GM10266 (cell line): ENCODE measurements around the gene BACH2.

Source experiments
- DNase-seq: peaks from one replicate; pipeline ENCODE4 v3.0.0; 2012; ENCODE audit errors: extremely low spot score
- CTCF ChIP-seq: IDR thresholded peaks from 2 replicates; pipeline ENCODE4 v1.5.1; 2012; ENCODE audit warnings: mild to moderate bottlenecking, low read depth; ENCODE audit not compliant: control insufficient read depth, insufficient read depth; ENCODE audit errors: missing control alignments

The BACH2 gene

GRCh38 chr6:90294614-90294988 lies 2.0 kb downstream of the BACH2 start:
- TF ChIP-seq CTCF = no peak
- DNase-seq = no peak

GRCh38 chr6:90294008-90294511 lies 2.6 kb downstream of the BACH2 start:
- TF ChIP-seq CTCF = no peak
- DNase-seq = no peak

- TF ChIP-seq CTCF = no peak
- no peak for DNase-seq
Measured at GRCh38 chr6:90293319-90293953, 3.2 kb downstream of the BACH2 start.

GRCh38 chr6:90291565-90291964 lies 5.1 kb downstream of the BACH2 start:
- no peak for TF ChIP-seq CTCF
- DNase-seq = no peak

GRCh38 chr6:90290811-90291420 lies 5.7 kb downstream of the BACH2 start:
- DNase-seq = no peak
- no peak for TF ChIP-seq CTCF

- no peak for TF ChIP-seq CTCF
- DNase-seq = no peak
Measured at GRCh38 chr6:90289902-90290301, 6.7 kb downstream of the BACH2 start.

GRCh38 chr6:90288404-90288803 lies 8.2 kb downstream of the BACH2 start:
- no peak for TF ChIP-seq CTCF
- DNase-seq = no peak
